Transverse colon (tissue), 4 donors: ENCODE measurements around the gene IBTK. TPM values are rescaled to one million over a fixed set of nuclear protein-coding genes. Genes with fewer than 3 reads are reported as not detected.
A peak's percentile ranks its signal among the peaks of the same experiment; 100 is the strongest.

Source experiments
- DNase-seq: peaks from one replicate; pipeline ENCODE4 v3.0.0-alpha.2; 2019
- H3K27ac ChIP-seq, 4 donors: fragments of 200-600 bp; sonication (generic); 2 replicates each; pipeline ENCODE4 v1.5.1; 2016 to 2018; ENCODE audit warnings: inconsistent platforms in 4 of 4
- H3K27me3 ChIP-seq: fragments of 200-600 bp; sonication (generic); 2 replicates; pipeline ENCODE4 v1.5.1; 2017; ENCODE audit warnings: inconsistent platforms
- H3K36me3 ChIP-seq, 4 donors: fragments of 200-600 bp; sonication (generic); 2 replicates each; pipeline ENCODE4 v1.5.1; 2017 to 2019; ENCODE audit warnings: inconsistent platforms in 4 of 4
- H3K4me1 ChIP-seq, 4 donors: fragments of 200-600 bp; sonication (generic); 2 replicates each; pipeline ENCODE4 v1.5.1; 2017 to 2020; ENCODE audit warnings: inconsistent platforms in 4 of 4
- H3K4me3 ChIP-seq, 4 donors: fragments of 200-600 bp; sonication (generic); 1 replicate in 1 of 4; 2 replicates in 3 of 4; pipeline versions ENCODE4 v1.5.1 to v1.6.1; 2017 to 2019; ENCODE audit warnings: inconsistent platforms in 4 of 4
- H3K9me3 ChIP-seq, 2 donors: fragments of 200-600 bp; sonication (generic); 2 replicates each; pipeline ENCODE4 v1.5.1; 2017 to 2019; ENCODE audit warnings: inconsistent platforms in 2 of 2
- CTCF ChIP-seq, 5 experiments: fragments of 200-600 bp in 3 of 5; fragments of 450-650 bp in 2 of 5; sonication (generic) in 3 of 5; IDR thresholded peaks; 1 replicate in 2 of 5; 2 replicates in 3 of 5; pipeline ENCODE4 v1.5.1; 2016 to 2017; ENCODE audit warnings: antibody characterized with exemption in 5 of 5, inconsistent platforms in 3 of 5, mild to moderate bottlenecking in 2 of 5, moderate library complexity in 1 of 5
- EP300 ChIP-seq: sonication (generic); formaldehyde crosslinking; IDR thresholded peaks from one replicate; pipeline ENCODE4 v1.6.1; 2017; ENCODE audit warnings: antibody characterized with exemption, low read depth
- POLR2A ChIP-seq: fragments of 450-650 bp; IDR thresholded peaks from one replicate; pipeline ENCODE4 v1.6.1; 2016; ENCODE audit warnings: antibody characterized with exemption, mild to moderate bottlenecking, moderate library complexity
- POLR2AphosphoS5 ChIP-seq, 3 donors: sonication (generic); formaldehyde crosslinking; IDR thresholded peaks; one replicate each; pipeline ENCODE4 v1.6.1; 2016; ENCODE audit warnings: antibody characterized with exemption in 3 of 3
- WGBS, 2 donors: methylation state at CpG; one replicate each; pipeline ENCODE4 v1.1.5; 2018; ENCODE audit warnings: low coverage in 1 of 2; 5-methylcytosine and 5-hydroxymethylcytosine counted together
- in situ Hi-C, 4 donors: fragments of 200-750 bp; cut with MboI; loops; one replicate each; pipeline versions ENCODE4 v1.15.0 to v1.15.1; 2017; ENCODE audit warnings: low sequenced_read_pairs in 3 of 4, low pct_ligation_motif_present in 1 of 4, low pct_unique_long_range_greater_than_20kb in 1 of 4
- intact Hi-C: fragments of 100-400 bp; cut with DNase I; formaldehyde crosslinking; loops from one replicate; pipeline ENCODE4 v1.15.1; 2023; ENCODE audit warnings: low total_unique reads
- total RNA-seq, 4 donors: library from RNA; depleted of rRNA; stranded (reverse); fragments of >200 nt; gene quantifications; one replicate each; pipeline ENCODE4 v1.1.0, GENCODE V29; 2016

IBTK gene
- total RNA-seq, 4 donors from 2014 or later = 23.6 to 40.5 (median 34.4) TPM

GRCh38 chr6:82145926-82146452 is 101.6 kb downstream of the IBTK start:
- no peak overlapping the region for H3K27ac ChIP-seq
- no peak overlapping the region for H3K4me3 ChIP-seq
- DNase-seq = no peak
- in situ Hi-C loops (no loop called here), intact Hi-C loops (no loop called here)
- H3K36me3 ChIP-seq = no peaks in the 10 kb centered on the region
- no peaks in the 10 kb centered on the region for H3K9me3 ChIP-seq
- H3K27me3 ChIP-seq = no peaks in the 10 kb centered on the region
- TF ChIP-seq CTCF (IDR thresholded peaks at IDR 0.05) = no peak
- TF ChIP-seq POLR2AphosphoS5 (IDR thresholded peaks at IDR 0.05) = no peak
- TF ChIP-seq EP300 = no peak
- no peak for TF ChIP-seq POLR2A
- H3K4me1 ChIP-seq = peaks cover 0 to 12% (median 4%) of the 10 kb centered on the region in 4 donors

GRCh38 chr6:82144852-82145340 is 102.6 kb downstream of the IBTK start:
- Histone ChIP-seq H3K27ac (peak overlapping the region in 2 of 4 donors; percentile 24 to 28), H3K4me1 (peaks cover 0 to 12% (median 4%) of the 10 kb centered on the region in 4 donors), H3K36me3 (no peaks in the 10 kb centered on the region), H3K4me3 (no peak overlapping the region), H3K27me3 (no peaks in the 10 kb centered on the region), H3K9me3 (no peaks in the 10 kb centered on the region)
- TF ChIP-seq POLR2A = no peak
- no peak for TF ChIP-seq POLR2AphosphoS5 (IDR thresholded peaks at IDR 0.05)
- TF ChIP-seq EP300 = no peak
- TF ChIP-seq CTCF (IDR thresholded peaks at IDR 0.05) = no peak
- peak; percentile 21 for DNase-seq
- intact Hi-C loops (no loop called here), in situ Hi-C loops (no loop called here)
- WGBS, 2 donors = 42 to 45% methylated on average over 3 to 5 of the region's 5 CpGs

- H3K36me3 ChIP-seq = no peaks in the 10 kb centered on the region
- no peaks in the 10 kb centered on the region for H3K27me3 ChIP-seq
- in situ Hi-C loops (no loop called here), intact Hi-C loops (no loop called here)
- TF ChIP-seq POLR2A (no peak), CTCF (IDR thresholded peaks at IDR 0.05) (no peak), EP300 (no peak), POLR2AphosphoS5 (IDR thresholded peaks at IDR 0.05) (no peak)
- H3K4me3 ChIP-seq = no peak overlapping the region
- H3K9me3 ChIP-seq = no peaks in the 10 kb centered on the region
- peak; percentile 7 for DNase-seq
- H3K4me1 ChIP-seq = peaks cover 0 to 12% (median 4%) of the 10 kb centered on the region in 4 donors
- H3K27ac ChIP-seq = peak overlapping the region in 2 of 4 donors; percentile 24 to 28
- 38 to 40% methylated on average over 4 to 8 of the region's 8 CpGs for WGBS, 2 donors
These were observed 103.3 kb downstream of the IBTK start for GRCh38 chr6:82144007-82144851.

GRCh38 chr6:82143041-82143481 is 104.5 kb downstream of the IBTK start:
- in situ Hi-C loops = no loop called here
- H3K4me1 ChIP-seq = peaks cover 0 to 12% (median 4%) of the 10 kb centered on the region in 4 donors
- 87 to 89% methylated on average over 10 of the region's 10 CpGs for WGBS, 2 donors

More at GRCh38 chr6:82143041-82143481, 104.5 kb downstream of the IBTK start:
- Histone ChIP-seq H3K9me3 (no peaks in the 10 kb centered on the region), H3K36me3 (no peaks in the 10 kb centered on the region), H3K27ac (no peak overlapping the region), H3K4me3 (no peak overlapping the region), H3K27me3 (no peaks in the 10 kb centered on the region)
- TF ChIP-seq POLR2AphosphoS5 (IDR thresholded peaks at IDR 0.05) = no peak
- no peak for TF ChIP-seq CTCF (IDR thresholded peaks at IDR 0.05)
- no peak for TF ChIP-seq POLR2A
- TF ChIP-seq EP300 = no peak
- DNase-seq = no peak
- intact Hi-C loops = no loop called here
